Esophagus (tissue), 2 donors: Measurements from ENCODE around the gene TRIP4. TPM values are rescaled to one million over a fixed set of nuclear protein-coding genes. Genes with fewer than 3 reads are reported as not detected.

Experiments
- H3K27ac ChIP-seq, 2 donors: one replicate each; pipeline ENCODE4 v1.5.1; 2013; ENCODE audit warnings: low read depth in 2 of 2, mild to moderate bottlenecking in 2 of 2, inconsistent platforms in 1 of 2, low read length in 1 of 2, moderate library complexity in 1 of 2
- H3K27me3 ChIP-seq, 2 donors: one replicate each; pipeline ENCODE4 v1.6.1; 2013; ENCODE audit warnings: low read length in 2 of 2, control low read depth in 1 of 2, mild to moderate bottlenecking in 1 of 2; ENCODE audit not compliant: insufficient read depth in 2 of 2, control insufficient read depth in 1 of 2
- H3K36me3 ChIP-seq, 2 donors: one replicate each; pipeline ENCODE4 v1.6.1; 2013; ENCODE audit warnings: low read length in 1 of 2; ENCODE audit not compliant: control insufficient read depth in 2 of 2, insufficient read depth in 2 of 2
- H3K4me1 ChIP-seq, 2 donors: one replicate each; pipeline ENCODE4 v1.6.1; 2013; ENCODE audit warnings: low read length in 1 of 2; ENCODE audit not compliant: control insufficient read depth in 2 of 2, insufficient read depth in 2 of 2
- H3K4me3 ChIP-seq, 2 donors: one replicate each; pipeline ENCODE4 v1.5.1; 2013; ENCODE audit warnings: low read length in 2 of 2, mild to moderate bottlenecking in 2 of 2, low read depth in 1 of 2, moderate library complexity in 1 of 2
- H3K9me3 ChIP-seq, 2 donors: one replicate each; pipeline ENCODE4 v1.6.1; 2013; ENCODE audit warnings: mild to moderate bottlenecking in 2 of 2, low read depth in 1 of 2, low read length in 1 of 2, moderate library complexity in 1 of 2; ENCODE audit not compliant: control insufficient read depth in 2 of 2, insufficient read depth in 1 of 2
- WGBS, 2 donors: extraction: QIAGEN DNeasy Blood & Tissue Kit; methylation state at CpG; one replicate each; pipeline ENCODE4 v1.1.7; 2013; 5-methylcytosine and 5-hydroxymethylcytosine counted together
- polyA plus RNA-seq, 2 donors: library from polyadenylated mRNA; stranded (reverse); fragments of 200-250 nt; gene quantifications; one replicate each; pipeline ENCODE4 v1.2.3, GENCODE V29; 2013
- donor health status: healthy with polysubstance abuse.
- donor health status: Bipolar disorder and iron deficiency.

TRIP4 gene
- polyA plus RNA-seq, 2 donors: 14.7 to 19.2 TPM

- Histone ChIP-seq H3K4me1 (peaks cover 0 to 5% of the 10 kb centered on the region in 2 donors), H3K27ac (no peak overlapping the region), H3K36me3 (peaks cover 5 to 8% of the 10 kb centered on the region in 2 donors), H3K9me3 (no peaks in the 10 kb centered on the region), H3K27me3 (no peaks in the 10 kb centered on the region), H3K4me3 (no peak overlapping the region)
- WGBS, 2 donors: 48 to 64% methylated on average over 3 of the region's 3 CpGs
Measured at GRCh38 chr15:64500695-64501395, 113.2 kb downstream of the TRIP4 start.

- no peaks in the 10 kb centered on the region for H3K9me3 ChIP-seq
- H3K36me3 ChIP-seq: peaks cover 5 to 8% of the 10 kb centered on the region in 2 donors
- peaks cover 0 to 5% of the 10 kb centered on the region in 2 donors for H3K4me1 ChIP-seq
- H3K4me3 ChIP-seq: no peak overlapping the region
- H3K27me3 ChIP-seq: no peaks in the 10 kb centered on the region
- H3K27ac ChIP-seq: no peak overlapping the region
- WGBS, 2 donors: 67 to 77% methylated on average over 1 of the region's 1 CpG
Measured at GRCh38 chr15:64501396-64501715, 113.7 kb downstream of the TRIP4 start.

- H3K4me3 ChIP-seq: no peak overlapping the region
- H3K4me1 ChIP-seq: peaks cover 0 to 5% of the 10 kb centered on the region in 2 donors
- no peaks in the 10 kb centered on the region for H3K9me3 ChIP-seq
- H3K27me3 ChIP-seq: no peaks in the 10 kb centered on the region
- WGBS, 2 donors: 73% methylated on average over 2 of the region's 2 CpGs
- H3K36me3 ChIP-seq: peaks cover 5 to 8% of the 10 kb centered on the region in 2 donors
- no peak overlapping the region for H3K27ac ChIP-seq
Measured at GRCh38 chr15:64502151-64502550, 114.5 kb downstream of the TRIP4 start.

- Histone ChIP-seq H3K9me3 (no peaks in the 10 kb centered on the region), H3K36me3 (peaks cover 5 to 8% of the 10 kb centered on the region in 2 donors), H3K4me3 (no peak overlapping the region), H3K4me1 (peaks cover 0 to 5% of the 10 kb centered on the region in 2 donors), H3K27ac (peak overlapping the region; percentile 29 to 45), H3K27me3 (no peaks in the 10 kb centered on the region)
- WGBS, 2 donors: 72 to 77% methylated on average over 3 of the region's 3 CpGs
Measured at GRCh38 chr15:64502551-64502950, 114.9 kb downstream of the TRIP4 start.

GRCh38 chr15:64503197-64503596, 115.6 kb downstream of the TRIP4 start:
- WGBS, 2 donors: 36 to 45% methylated on average over 4 of the region's 4 CpGs
- no peaks in the 10 kb centered on the region for H3K27me3 ChIP-seq
- no peaks in the 10 kb centered on the region for H3K9me3 ChIP-seq
- H3K27ac ChIP-seq: peak overlapping the region in 1 of 2 donors; percentile 45
- peaks cover 5 to 8% of the 10 kb centered on the region in 2 donors for H3K36me3 ChIP-seq
- H3K4me3 ChIP-seq: no peak overlapping the region
- peaks cover 0 to 5% of the 10 kb centered on the region in 2 donors for H3K4me1 ChIP-seq

GRCh38 chr15:64503640-64504039, 116.0 kb downstream of the TRIP4 start:
- peaks cover 5 to 8% of the 10 kb centered on the region in 2 donors for H3K36me3 ChIP-seq
- no peaks in the 10 kb centered on the region for H3K9me3 ChIP-seq
- H3K4me3 ChIP-seq: no peak overlapping the region
- H3K27me3 ChIP-seq: no peaks in the 10 kb centered on the region
- H3K27ac ChIP-seq: peak overlapping the region in 1 of 2 donors; percentile 45
- 20 to 38% methylated on average over 1 of the region's 1 CpG for WGBS, 2 donors
- H3K4me1 ChIP-seq: peaks cover 0 to 5% of the 10 kb centered on the region in 2 donors

Other genes starting within 250 kb of the TRIP4 start
- 1 to 10 TPM in 1 of 2 donors, under 1 TPM in 1; 0.72 to 1.1 TPM for gene SNX22, start 236.1 kb upstream of the TRIP4 start, polyA plus RNA-seq
- gene PPIB, start 224.8 kb upstream of the TRIP4 start, polyA plus RNA-seq: 100 to 1,000 TPM; 392 to 441 TPM
- gene CSNK1G1, start 31.7 kb upstream of the TRIP4 start, polyA plus RNA-seq: 1 to 10 TPM; 3.8 to 4.6 TPM
- 10 to 100 TPM; 50.6 to 54.4 TPM for gene PCLAF, start 6.4 kb upstream of the TRIP4 start, polyA plus RNA-seq
- 1 to 10 TPM; 3.5 to 4.1 TPM for gene ZNF609, start 72.7 kb downstream of the TRIP4 start, polyA plus RNA-seq